Left kidney (tissue), 2 donors: Measurements from ENCODE around the gene UBASH3A. TPM values are rescaled to one million over a fixed set of nuclear protein-coding genes. Genes with fewer than 3 reads are reported as not detected.
A peak's percentile ranks its signal among the peaks of the same experiment; 100 is the strongest.

ENCODE experiments used
- DNase-seq: peaks from one replicate; pipeline ENCODE4 v3.0.0-alpha.2; 2013
- polyA plus RNA-seq: library from polyadenylated mRNA; unstranded; fragments of 120-200 nt; gene quantifications from one replicate; pipeline ENCODE4 v1.2.1, GENCODE V29; 2013; ENCODE audit not compliant: insufficient read length

The UBASH3A gene
- polyA plus RNA-seq, 1 donor = not detected

DNA sequence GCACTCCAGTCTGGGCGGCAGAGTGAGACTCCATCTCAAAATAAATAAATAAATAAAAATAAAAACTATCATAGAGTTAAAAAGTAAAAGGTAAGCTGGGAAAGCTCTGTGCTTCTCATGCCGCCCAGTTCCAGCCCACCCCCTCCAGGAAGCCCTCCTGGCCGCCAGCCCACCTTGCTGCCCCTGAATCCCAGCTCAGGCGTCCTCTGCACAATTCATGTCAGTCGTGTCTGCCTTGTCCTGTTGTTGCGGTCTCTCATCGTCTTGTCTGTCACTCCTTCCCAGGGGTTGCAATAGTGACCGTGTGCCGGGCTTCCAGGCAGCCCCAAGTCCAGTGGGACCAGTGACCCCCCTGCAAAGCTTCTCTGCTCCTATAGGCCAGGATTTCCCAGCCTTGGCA is 48.2 kb downstream of the UBASH3A start:
- DNase-seq = no peak

GRCh38 chr21:42452401-42453223 is 48.9 kb downstream of the UBASH3A start:
- DNase-seq = no peak

- no peak for DNase-seq
Measured at GRCh38 chr21:42453224-42453985, 49.7 kb downstream of the UBASH3A start.

DNA sequence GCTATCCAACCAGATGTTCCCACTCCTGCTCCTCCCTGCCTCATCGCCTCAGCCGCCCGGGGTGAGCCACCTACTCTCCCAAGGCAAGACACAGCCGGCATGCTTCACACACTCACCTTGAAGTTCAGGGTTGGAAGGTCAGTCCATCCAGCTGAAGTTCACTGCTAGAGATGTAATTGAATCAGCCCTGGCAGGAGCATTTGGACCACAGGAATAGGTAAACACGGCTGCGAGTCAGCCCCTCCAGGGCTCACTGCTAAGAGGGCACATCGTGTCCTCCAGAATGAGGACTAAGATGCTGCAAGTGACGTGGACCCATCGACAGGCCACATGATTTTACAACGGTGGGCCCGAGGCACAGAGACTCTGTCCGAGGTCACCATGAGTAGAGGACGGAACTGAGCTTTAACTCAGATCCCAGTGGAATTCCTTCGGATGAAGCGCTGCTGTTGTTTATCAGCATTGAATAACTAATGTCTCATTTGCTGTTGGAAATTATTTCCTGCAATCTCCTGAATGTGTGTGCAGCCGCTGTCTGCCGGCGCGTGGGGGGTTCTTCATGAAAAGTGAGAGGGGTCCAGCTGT is 50.4 kb downstream of the UBASH3A start:
- no peak for DNase-seq

DNA sequence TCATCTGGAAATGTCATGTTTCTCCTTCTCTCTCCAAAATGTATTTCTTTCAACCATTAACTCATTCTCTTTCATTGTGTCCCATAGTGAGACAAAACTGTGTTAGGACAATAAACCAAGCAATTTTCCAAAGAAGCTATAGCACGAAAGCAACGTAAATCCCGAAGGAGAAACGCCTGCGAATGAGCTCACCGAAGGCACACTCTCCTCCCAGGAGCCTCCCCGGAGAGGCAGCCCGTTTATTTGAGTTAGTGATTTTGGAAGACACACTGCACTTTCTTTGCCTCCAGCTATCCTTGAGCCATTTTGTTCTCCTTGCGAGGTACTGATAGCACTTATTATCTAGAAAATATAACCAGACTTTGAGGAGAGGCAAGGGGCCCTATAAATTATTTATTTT is 51.1 kb downstream of the UBASH3A start:
- no peak for DNase-seq

DNA sequence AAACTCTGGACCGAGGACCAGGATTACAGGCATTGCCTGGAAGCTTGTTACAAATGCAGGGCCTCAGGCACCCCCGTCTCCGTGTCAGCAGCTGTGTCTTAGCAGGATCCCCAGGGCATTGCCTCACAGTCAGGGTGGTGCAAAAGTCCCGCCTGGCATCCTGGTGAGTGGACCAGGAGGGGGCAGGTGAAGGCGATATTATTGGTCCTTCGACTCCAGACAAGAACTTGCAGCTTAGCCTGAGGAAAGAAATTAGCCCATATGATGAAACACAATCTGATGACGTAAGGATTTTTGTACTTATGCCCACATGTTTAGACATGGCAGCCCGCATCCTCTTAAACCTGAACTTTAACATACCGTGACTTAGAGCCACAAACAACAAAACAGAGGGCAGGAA is 51.5 kb downstream of the UBASH3A start:
- DNase-seq = no peak

DNA sequence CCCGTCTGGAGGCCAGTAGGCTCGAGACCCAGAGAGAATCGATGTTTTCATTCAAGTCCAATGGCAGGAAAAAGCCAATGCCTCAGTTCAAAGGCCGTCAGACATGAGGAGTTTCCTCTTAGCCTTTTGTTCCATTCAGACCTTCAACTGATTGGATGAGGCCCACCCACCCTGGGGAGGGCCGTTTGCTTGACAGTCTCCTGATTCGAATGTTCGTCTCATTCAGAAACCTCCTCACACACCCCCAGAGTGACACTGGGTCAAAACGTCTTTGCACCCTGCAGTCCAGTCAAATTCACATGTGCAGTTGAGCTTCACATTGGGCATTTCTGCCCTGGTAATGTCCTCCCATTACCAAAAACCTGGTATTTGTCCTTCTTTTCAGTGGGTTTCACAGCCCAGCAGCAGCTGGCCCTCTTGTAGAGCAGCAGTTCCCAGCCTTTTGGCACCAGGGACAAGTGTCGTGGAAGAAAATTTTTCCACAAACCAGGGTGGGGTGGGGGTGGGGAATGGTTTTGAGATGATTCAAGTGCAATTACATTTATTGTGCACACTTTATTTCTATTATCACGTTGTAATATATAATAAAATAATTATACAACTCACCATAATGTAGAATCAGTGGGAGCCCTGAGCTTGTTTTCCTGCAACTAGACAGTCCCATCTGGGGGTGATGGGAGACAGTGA is 52.2 kb downstream of the UBASH3A start:
- no peak for DNase-seq

- DNase-seq = no peak
Measured at GRCh38 chr21:42456457-42456856, 52.8 kb downstream of the UBASH3A start.

DNA sequence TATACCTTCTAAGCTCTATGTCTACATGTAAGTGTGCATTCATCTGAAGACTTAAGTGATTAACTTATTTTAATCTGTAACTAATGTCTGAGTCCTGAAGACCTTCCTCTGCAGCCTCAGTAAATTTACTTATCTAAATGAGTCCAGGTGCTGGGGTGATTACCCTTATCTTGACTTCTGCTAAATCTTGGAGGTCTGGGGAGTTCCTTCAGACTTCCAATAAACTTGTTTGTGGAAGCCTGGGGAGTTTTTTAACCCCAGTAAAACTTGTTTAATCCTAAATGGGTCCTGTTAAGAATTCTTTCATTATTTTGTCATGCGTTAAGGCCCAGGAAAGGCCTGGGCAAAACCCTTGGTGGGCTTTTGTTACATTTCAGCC is 55.4 kb downstream of the UBASH3A start:
- DNase-seq = no peak

DNA sequence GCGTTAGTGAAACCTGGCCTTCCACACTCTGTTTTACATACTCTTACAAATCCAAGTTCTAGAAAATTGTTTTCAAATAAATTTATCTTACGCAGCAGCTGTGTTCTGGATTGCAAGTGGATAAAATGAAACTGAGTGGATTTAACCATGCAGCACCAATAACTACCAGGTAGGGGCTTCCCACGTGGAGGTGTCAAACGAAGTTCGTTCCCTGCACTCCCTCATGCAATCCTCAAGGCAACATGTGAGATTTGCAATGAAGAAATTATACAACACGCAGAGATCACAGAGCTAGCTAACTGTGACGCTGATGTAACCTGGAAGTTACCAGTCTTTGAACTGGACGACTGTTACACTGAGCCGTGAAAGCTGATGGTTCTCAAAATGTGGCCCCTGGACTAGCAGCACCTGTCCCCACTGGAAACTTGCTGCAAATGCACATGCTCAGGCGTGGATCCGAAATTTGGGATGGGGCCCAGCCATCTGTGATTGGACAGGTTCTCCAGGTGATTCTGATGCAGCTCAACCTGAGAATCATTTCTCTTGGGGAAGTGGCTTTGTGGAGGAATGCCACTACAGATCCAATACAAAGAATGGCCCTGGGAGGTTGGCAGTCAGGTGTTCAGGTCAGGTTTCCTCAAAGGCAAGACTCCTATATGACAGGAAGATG is 56.0 kb downstream of the UBASH3A start:
- DNase-seq = no peak

DNA sequence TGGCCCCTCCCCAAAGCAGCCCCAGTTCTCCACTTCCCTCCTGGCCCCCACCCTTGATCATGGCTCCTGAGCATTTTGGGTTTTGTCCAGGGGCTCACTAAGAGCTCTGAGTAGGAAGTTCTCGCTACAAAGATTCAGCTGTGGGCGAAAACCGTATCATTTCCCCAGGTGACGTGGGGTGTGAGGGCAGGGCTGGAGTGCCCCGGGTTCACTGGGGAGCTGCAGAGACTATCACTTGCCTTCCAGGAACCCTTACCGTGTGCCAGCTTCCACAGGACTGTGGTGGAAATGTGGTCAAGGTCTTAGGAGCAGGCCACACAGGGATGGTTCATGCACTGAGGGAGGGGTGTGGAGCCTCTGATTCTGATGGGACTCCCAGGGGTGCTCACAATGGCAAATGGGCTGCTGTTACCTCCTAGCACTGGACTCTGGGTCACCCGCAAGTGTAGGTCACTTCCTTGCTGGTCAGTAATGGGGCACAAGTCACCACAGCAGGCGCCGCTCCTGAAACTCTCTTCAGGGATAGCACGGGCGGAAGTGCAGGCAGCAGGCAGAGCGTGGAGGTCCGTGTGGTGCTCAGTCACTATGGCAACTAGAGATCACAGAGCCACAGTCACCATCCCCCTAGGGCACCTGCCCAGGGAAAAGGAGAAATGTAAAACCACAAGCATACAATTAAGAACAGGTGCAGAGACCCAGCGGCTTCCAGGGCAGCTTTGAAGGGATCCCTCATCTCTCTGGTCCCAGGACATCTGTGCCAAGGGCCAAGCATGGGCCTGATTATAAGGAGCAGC is 56.9 kb downstream of the UBASH3A start:
- DNase-seq = peak; percentile 68

- DNase-seq = no peak
Measured at GRCh38 chr21:42461185-42461520, 57.5 kb downstream of the UBASH3A start.

- DNase-seq = peak; percentile 74
Measured at GRCh38 chr21:42461881-42462877, 58.5 kb downstream of the UBASH3A start.

- peak; percentile 55 for DNase-seq
Measured at GRCh38 chr21:42463861-42464515, 60.3 kb downstream of the UBASH3A start.

- DNase-seq = no peak
Measured at GRCh38 chr21:42465008-42465802, 61.5 kb downstream of the UBASH3A start.

- no peak for DNase-seq
Measured at GRCh38 chr21:42465803-42466127, 62.1 kb downstream of the UBASH3A start.

GRCh38 chr21:42466700-42467099 is 63.0 kb downstream of the UBASH3A start:
- no peak for DNase-seq

DNA sequence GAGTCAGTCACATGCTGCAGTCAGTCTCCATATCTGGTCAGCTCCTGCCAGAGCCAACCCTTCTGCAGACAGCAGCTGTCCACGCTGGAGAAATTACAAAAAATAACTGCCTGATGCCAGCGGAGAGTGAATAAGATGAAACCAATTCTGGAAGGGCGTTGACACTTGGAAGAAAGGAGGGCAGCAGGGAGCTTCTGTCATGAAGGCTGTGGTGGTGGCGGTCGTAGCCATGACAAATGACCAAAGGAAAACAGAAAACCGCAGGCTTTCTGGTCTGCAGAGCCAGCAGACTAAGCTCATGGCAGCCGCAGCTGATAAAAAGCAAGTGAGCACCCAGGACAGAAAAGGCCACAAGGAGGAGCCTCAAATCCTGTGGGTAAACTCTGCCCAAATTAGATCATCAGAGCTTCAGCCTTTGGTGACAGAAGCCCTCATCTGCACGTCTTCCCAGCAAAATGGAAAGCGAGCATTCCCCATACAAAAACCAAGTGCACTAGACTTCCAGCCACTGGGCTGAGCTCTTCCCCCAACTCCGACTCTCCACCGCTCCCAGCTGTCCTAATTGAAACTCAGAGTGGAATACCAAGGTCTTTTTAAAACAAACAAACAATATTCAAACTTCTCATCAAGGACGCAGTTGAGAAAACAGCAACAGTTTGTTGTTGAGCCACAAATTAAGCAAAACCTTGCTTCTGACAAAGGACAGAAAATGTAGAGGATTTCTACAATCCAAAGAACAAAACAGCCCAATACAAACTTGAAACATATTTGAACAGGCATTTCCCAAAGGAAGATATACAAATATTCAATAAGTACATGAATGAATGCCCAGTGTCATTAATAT is 63.7 kb downstream of the UBASH3A start:
- no peak for DNase-seq
